ENCODE results near the gene PTGER4.
"Not testable (repeated sequence)": the region's sequence is repeated elsewhere in the genome, so short reads cannot be mapped to it uniquely, and the experiment has no call there.

PTGER4 gene

DNA sequence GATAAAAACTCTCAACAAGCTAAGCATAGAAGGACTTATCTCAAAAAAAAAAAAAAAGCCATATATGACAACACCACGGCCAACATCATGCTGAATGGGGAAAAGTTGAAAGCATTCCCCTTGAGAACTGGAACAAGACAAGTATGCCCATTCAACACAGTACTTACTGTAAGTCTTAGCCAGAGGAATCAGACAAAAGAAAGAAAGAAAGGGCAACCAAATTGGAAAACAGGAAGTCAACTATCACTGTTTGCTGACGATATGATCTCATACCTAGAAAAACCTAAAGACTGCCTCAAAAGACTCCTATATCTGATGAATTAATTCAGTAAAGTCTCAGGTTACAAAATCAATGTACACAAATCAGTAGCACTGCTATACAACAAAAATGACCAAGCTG is 24.6 kb upstream of the PTGER4 start:
- no peaks in the 10 kb centered on the region for H3K9me2 ChIP-seq (replicated peaks; ENCODE audit: control insufficient read depth, low read length)
- H3K79me2 ChIP-seq (ENCODE audit: control insufficient read depth, low read length) = no peaks in the 10 kb centered on the region
- H3K27ac ChIP-seq (ENCODE audit: low read depth, low read length) = no peak overlapping the region
- no peaks in the 10 kb centered on the region for H4K20me1 ChIP-seq (ENCODE audit: control insufficient read depth, insufficient read depth, low read depth, low read length)
- no peak overlapping the region for H3K4me2 ChIP-seq (ENCODE audit: low read length)
- no peaks in the 10 kb centered on the region for H3K36me3 ChIP-seq (ENCODE audit: control insufficient read depth, low read length)
- no peaks in the 10 kb centered on the region for H3K27me3 ChIP-seq (ENCODE audit: control insufficient read depth, low read length)
- peaks cover 4% of the 10 kb centered on the region; the same call in 1 of the 2 replicates for H3K4me1 ChIP-seq (ENCODE audit: control insufficient read depth, low read length)
- TF ChIP-seq CTCF (IDR thresholded peaks at IDR 0.05; ENCODE audit: low read depth, low read length, poor library complexity, severe bottlenecking) = no peak
- no peak for TF ChIP-seq EZH2phosphoT487 (IDR thresholded peaks at IDR 0.05; ENCODE audit: borderline replicate concordance, low read length)
- no peak overlapping the region for H3K4me3 ChIP-seq (ENCODE audit: low read length)
- H3K9me3 ChIP-seq (ENCODE audit: control insufficient read depth, insufficient read depth, low read length) = no peaks in the 10 kb centered on the region
- H3F3A ChIP-seq (ENCODE audit: control insufficient read depth, insufficient read depth) = no peaks in the 10 kb centered on the region

DNA sequence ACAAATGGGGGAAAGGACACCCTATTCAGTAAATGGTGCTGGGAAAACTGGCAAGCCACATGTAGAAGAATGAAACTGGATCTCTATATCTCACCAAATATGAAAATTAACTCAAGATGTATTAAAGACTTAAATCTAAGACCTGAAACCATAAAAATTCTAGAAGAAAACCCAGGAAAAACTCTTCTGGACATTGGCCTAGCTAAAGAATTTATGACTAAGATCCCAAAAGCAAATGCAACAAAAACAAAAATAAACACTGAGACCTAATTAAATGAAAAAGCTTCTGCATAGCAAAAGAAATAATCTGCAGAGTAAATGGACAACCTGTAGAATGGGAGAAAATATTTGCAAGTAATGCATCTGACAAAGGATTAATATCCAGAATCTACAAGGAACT is 23.6 kb upstream of the PTGER4 start:
- peaks cover 12% of the 10 kb centered on the region for H3K4me1 ChIP-seq (ENCODE audit: control insufficient read depth, low read length)
- H3F3A ChIP-seq (ENCODE audit: control insufficient read depth, insufficient read depth); H3K9me2 ChIP-seq (replicated peaks; ENCODE audit: control insufficient read depth, low read length); H4K20me1 ChIP-seq (ENCODE audit: control insufficient read depth, insufficient read depth, low read depth, low read length); H3K4me2 ChIP-seq (ENCODE audit: low read length); H3K27ac ChIP-seq (ENCODE audit: low read depth, low read length); H3K27me3 ChIP-seq (ENCODE audit: control insufficient read depth, low read length); H3K79me2 ChIP-seq (ENCODE audit: control insufficient read depth, low read length); H3K9me3 ChIP-seq (ENCODE audit: control insufficient read depth, insufficient read depth, low read length); H3K36me3 ChIP-seq (ENCODE audit: control insufficient read depth, low read length); H3K4me3 ChIP-seq (ENCODE audit: low read length): not testable (repeated sequence)

DNA sequence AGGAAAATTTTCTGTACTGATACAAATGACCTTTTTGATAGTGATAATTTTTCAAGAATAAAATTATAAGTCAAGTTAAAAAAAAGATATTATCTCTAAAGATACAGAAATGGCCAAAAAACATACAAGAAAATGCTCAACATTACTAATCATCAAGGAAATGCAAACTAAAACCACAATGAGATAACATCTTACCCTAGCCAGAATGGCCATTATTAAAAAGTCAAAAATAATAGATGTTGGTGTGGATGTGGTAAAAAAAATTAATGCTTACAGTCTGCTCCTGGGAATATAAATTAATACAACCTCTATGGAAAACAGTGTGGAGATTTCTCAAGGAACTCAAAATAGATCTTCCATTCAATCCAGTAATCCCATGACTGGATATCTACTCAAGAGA is 22.9 kb upstream of the PTGER4 start:
- Histone ChIP-seq H3K4me3 (ENCODE audit: low read length) (no peak overlapping the region), H3K9me2 (replicated peaks; ENCODE audit: control insufficient read depth, low read length) (no peaks in the 10 kb centered on the region), H3K9me3 (ENCODE audit: control insufficient read depth, insufficient read depth, low read length) (no peaks in the 10 kb centered on the region), H3K27ac (ENCODE audit: low read depth, low read length) (no peak overlapping the region), H3K4me2 (ENCODE audit: low read length) (no peak overlapping the region), H3K36me3 (ENCODE audit: control insufficient read depth, low read length) (no peaks in the 10 kb centered on the region), H3K4me1 (ENCODE audit: control insufficient read depth, low read length) (peaks cover 12% of the 10 kb centered on the region), H3K27me3 (ENCODE audit: control insufficient read depth, low read length) (no peaks in the 10 kb centered on the region), H3K79me2 (ENCODE audit: control insufficient read depth, low read length) (no peaks in the 10 kb centered on the region), H3F3A (ENCODE audit: control insufficient read depth, insufficient read depth) (no peaks in the 10 kb centered on the region), H4K20me1 (ENCODE audit: control insufficient read depth, insufficient read depth, low read depth, low read length) (no peaks in the 10 kb centered on the region)
- TF ChIP-seq EZH2phosphoT487 (IDR thresholded peaks at IDR 0.05; ENCODE audit: borderline replicate concordance, low read length) (no peak), CTCF (IDR thresholded peaks at IDR 0.05; ENCODE audit: low read depth, low read length, poor library complexity, severe bottlenecking) (no peak)

DNA sequence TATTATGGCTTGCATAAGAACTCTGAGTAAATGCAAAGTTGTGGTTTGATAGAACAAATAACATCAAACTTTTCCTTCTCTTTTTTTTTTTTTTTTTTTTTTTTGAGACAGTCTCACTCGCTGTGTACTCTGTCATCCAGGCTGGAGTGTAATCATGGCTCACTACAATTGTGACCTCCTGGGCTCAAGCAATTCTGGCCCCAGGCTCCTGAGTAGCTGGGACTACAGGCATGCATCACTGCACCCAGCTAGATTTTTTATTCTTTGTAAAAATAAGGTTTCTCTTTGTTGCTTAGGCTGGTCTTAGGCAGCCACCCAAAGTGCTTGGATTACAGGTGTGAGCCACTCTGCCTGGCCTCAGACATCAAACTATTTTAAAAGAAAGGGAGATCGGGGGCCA is 19.0 kb upstream of the PTGER4 start:
- no peak overlapping the region for H3K4me3 ChIP-seq (ENCODE audit: low read length)
- H3K9me3 ChIP-seq (ENCODE audit: control insufficient read depth, insufficient read depth, low read length) = no peaks in the 10 kb centered on the region
- no peaks in the 10 kb centered on the region for H3K36me3 ChIP-seq (ENCODE audit: control insufficient read depth, low read length)
- H3K4me1 ChIP-seq (ENCODE audit: control insufficient read depth, low read length) = peaks cover 8% of the 10 kb centered on the region
- H3K9me2 ChIP-seq (replicated peaks; ENCODE audit: control insufficient read depth, low read length) = no peaks in the 10 kb centered on the region
- no peaks in the 10 kb centered on the region for H3F3A ChIP-seq (ENCODE audit: control insufficient read depth, insufficient read depth)
- no peaks in the 10 kb centered on the region for H4K20me1 ChIP-seq (ENCODE audit: control insufficient read depth, insufficient read depth, low read depth, low read length)
- H3K27ac ChIP-seq (ENCODE audit: low read depth, low read length) = no peak overlapping the region
- H3K4me2 ChIP-seq (ENCODE audit: low read length) = no peak overlapping the region
- no peak for TF ChIP-seq CTCF (IDR thresholded peaks at IDR 0.05; ENCODE audit: low read depth, low read length, poor library complexity, severe bottlenecking)
- no peak for TF ChIP-seq EZH2phosphoT487 (IDR thresholded peaks at IDR 0.05; ENCODE audit: borderline replicate concordance, low read length)
- H3K79me2 ChIP-seq (ENCODE audit: control insufficient read depth, low read length) = no peaks in the 10 kb centered on the region
- no peaks in the 10 kb centered on the region for H3K27me3 ChIP-seq (ENCODE audit: control insufficient read depth, low read length)
